Natural killer cell (primary cell): ENCODE data around the gene HIGD1C. TPM values are rescaled to one million over a fixed set of nuclear protein-coding genes. Genes with fewer than 3 reads are reported as not detected.
"Not testable (repeated sequence)": the region's sequence is repeated elsewhere in the genome, so short reads cannot be mapped to it uniquely, and the experiment has no call there.

ENCODE experiments used
- ATAC-seq, 3 donors: fragments of 150-1000 bp in 2 of 3; fragments of 200-7000 bp in 1 of 3; cut with Tn5 transposase; 1 replicate in 1 of 3; 2 replicates in 2 of 3; pipeline ENCODE4 v1.10.0; 2021; ENCODE audit warnings: mild to moderate bottlenecking in 2 of 3, moderate library complexity in 2 of 3
- DNase-seq, 2 donors: peaks; one replicate each; pipeline versions ENCODE4 v3.0.0 to v3.0.0-alpha.2; 2013 to 2021; ENCODE audit warnings: mixed read lengths in 1 of 2
- H3K27ac ChIP-seq: one replicate; pipeline ENCODE4 v1.5.1; 2013; ENCODE audit warnings: mild to moderate bottlenecking, low read length
- H3K27me3 ChIP-seq: one replicate; pipeline ENCODE4 v1.6.1; 2013; ENCODE audit warnings: low read length; ENCODE audit not compliant: control insufficient read depth, insufficient read depth
- H3K36me3 ChIP-seq: one replicate; pipeline ENCODE4 v1.6.1; 2013; ENCODE audit warnings: low read length; ENCODE audit not compliant: control insufficient read depth, insufficient read depth
- H3K4me1 ChIP-seq: one replicate; pipeline ENCODE4 v1.6.1; 2013; ENCODE audit warnings: low read length; ENCODE audit not compliant: control insufficient read depth, insufficient read depth
- H3K4me3 ChIP-seq: one replicate; pipeline ENCODE4 v1.5.1; 2013; ENCODE audit warnings: low read length
- H3K9me3 ChIP-seq: one replicate; pipeline ENCODE4 v1.6.1; 2013; ENCODE audit warnings: low read length; ENCODE audit not compliant: control insufficient read depth, insufficient read depth
- H3K27ac Mint-ChIP-seq, 2 donors: one replicate each; pipeline ENCODE4 v1.8.0; 2022; ENCODE audit warnings: mild to moderate bottlenecking in 2 of 2, mixed read lengths in 2 of 2, moderate library complexity in 1 of 2
- H3K27me3 Mint-ChIP-seq, 2 donors: one replicate each; pipeline ENCODE4 v1.8.0; 2022; ENCODE audit warnings: low read depth in 2 of 2, mixed read lengths in 2 of 2
- H3K36me3 Mint-ChIP-seq: one replicate; pipeline ENCODE4 v1.8.0; 2022; ENCODE audit warnings: mixed read lengths
- H3K4me1 Mint-ChIP-seq, 2 donors: one replicate each; pipeline ENCODE4 v1.8.0; 2022; ENCODE audit warnings: mixed read lengths in 2 of 2
- H3K4me3 Mint-ChIP-seq: one replicate; pipeline ENCODE4 v1.8.0; 2022; ENCODE audit warnings: mild to moderate bottlenecking, moderate library complexity, mixed read lengths
- H3K9me3 Mint-ChIP-seq, 2 donors: one replicate each; pipeline ENCODE4 v1.8.0; 2022; ENCODE audit warnings: mixed read lengths in 2 of 2
- CTCF ChIP-seq: fragments of 200-600 bp; IDR thresholded peaks from one replicate; pipeline ENCODE4 v1.8.0; 2022; ENCODE audit warnings: antibody characterized with exemption
- WGBS: methylation state at CpG from one replicate; pipeline ENCODE4 v1.1.7; 2013; ENCODE audit warnings: missing lambda C conversion rate; ENCODE audit not compliant: insufficient coverage; 5-methylcytosine and 5-hydroxymethylcytosine counted together
- intact Hi-C: fragments of 100-400 bp; cut with micrococcal nuclease; formaldehyde crosslinking; loops from one replicate; pipeline ENCODE4 v1.14.2; 2022
- total RNA-seq, 4 donors: library from RNA; stranded (reverse); fragments of 120-200 nt in 1 of 4; gene quantifications; one replicate each; pipeline versions ENCODE4 v1.2.3 to v1.2.4, GENCODE V29; 2013 to 2022

Gene HIGD1C
- total RNA-seq, 3 donors from 2014 or later (not counting 1 experiment from before 2014, with no cell fraction given) = not detected

DNA sequence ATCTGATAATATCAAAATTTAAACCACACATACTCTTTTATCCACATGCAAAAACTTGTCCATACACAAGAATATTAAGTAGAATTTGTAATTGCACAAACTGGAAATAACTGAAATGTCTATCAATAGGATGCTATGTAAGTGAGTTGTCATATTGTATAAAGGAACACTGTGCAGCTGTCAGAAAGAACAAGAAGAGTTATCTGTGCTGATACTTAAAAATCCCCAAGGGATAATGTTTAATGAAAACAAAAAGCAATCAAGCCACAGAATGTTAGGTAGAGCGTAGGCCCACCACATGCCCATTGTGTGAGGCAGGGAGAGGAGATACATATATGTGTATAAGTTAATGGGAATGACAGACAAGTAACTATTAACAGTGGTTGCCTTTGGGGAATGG is 25.9 kb upstream of the HIGD1C start:
- Mint-ChIP-seq H3K27ac (peak overlapping the region; percentile 92 to 95), H3K27me3 (no peaks in the 10 kb centered on the region), H3K9me3 (no peaks in the 10 kb centered on the region), H3K4me3 (peak overlapping the region; percentile 96), H3K36me3 (no peaks in the 10 kb centered on the region), H3K4me1 (peaks cover 65 to 69% of the 10 kb centered on the region in 2 donors)
- Histone ChIP-seq H3K9me3 (no peaks in the 10 kb centered on the region), H3K4me1 (peaks cover 32% of the 10 kb centered on the region), H3K4me3 (peak overlapping the region; percentile 53), H3K36me3 (peaks cover 13% of the 10 kb centered on the region), H3K27ac (no peak overlapping the region), H3K27me3 (no peaks in the 10 kb centered on the region)
- WGBS = 28% methylated on average over 1 of the region's 1 CpG
- no peak for TF ChIP-seq CTCF
- no peak for ATAC-seq
- no peak for DNase-seq
- intact Hi-C loops = loop anchor here (5.0 to 10.0 kb wide), 2 partner anchors 98 to 159 kb away; partner anchors contain the start of gene SLC11A2

DNA sequence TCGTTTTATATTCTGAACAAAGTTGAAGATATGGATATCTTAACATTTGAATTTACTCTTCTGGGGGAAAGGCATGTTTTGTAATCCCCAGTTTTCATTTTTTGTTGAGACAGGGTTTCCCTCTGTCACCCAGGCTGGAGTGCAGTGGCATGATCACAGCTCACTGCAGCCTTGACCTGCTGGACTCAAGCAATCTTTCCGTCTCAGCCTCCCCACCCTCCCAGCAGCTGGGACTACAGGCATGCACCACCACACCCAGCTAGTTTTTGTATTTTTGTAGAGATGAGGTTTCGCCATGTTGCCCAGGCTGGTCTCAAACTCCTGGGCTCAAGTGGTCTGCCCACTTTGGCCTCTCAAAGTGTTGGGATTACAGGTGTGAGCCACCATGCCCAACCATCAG is 25.4 kb upstream of the HIGD1C start:
- not testable (repeated sequence) for H3K27ac ChIP-seq, DNase-seq, H3K9me3 Mint-ChIP-seq, H3K9me3 ChIP-seq, ATAC-seq, H3K36me3 Mint-ChIP-seq, H3K27me3 ChIP-seq, H3K27me3 Mint-ChIP-seq
- 39% methylated on average over 2 of the region's 3 CpGs for WGBS
- H3K4me1 ChIP-seq = peaks cover 32% of the 10 kb centered on the region
- peaks cover 65 to 69% of the 10 kb centered on the region in 2 donors for H3K4me1 Mint-ChIP-seq
- H3K4me3 Mint-ChIP-seq = peak overlapping the region; percentile 96
- intact Hi-C loops = loop anchor here (5.0 to 10.0 kb wide), 2 partner anchors 98 to 160 kb away; partner anchors contain the start of gene SLC11A2
- H3K4me3 ChIP-seq = peak overlapping the region; percentile 53
- peaks cover 15% of the 10 kb centered on the region for H3K36me3 ChIP-seq
- peak overlapping the region; percentile 92 to 95 for H3K27ac Mint-ChIP-seq

DNA sequence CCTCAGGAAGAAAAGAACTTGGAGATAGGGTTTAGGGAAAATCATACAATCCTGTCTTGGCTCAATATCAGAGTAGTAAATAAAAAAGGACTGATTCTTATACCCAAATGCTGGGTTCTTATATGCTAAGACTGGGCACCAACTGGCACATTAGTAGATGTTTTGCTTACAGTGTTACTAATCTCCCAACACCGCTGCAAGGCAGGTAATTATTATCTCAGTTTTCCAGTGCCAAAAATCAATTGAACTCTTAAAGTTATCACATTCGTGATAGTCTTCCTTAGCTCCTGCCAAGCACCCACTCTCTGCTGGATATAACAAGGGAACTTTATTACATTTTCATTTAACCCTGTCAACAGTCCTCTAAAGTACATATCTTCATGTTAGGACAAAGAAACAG is 25.0 kb upstream of the HIGD1C start:
- Mint-ChIP-seq H3K36me3 (no peaks in the 10 kb centered on the region), H3K4me3 (peak overlapping the region; percentile 96), H3K4me1 (peaks cover 62 to 68% of the 10 kb centered on the region in 2 donors), H3K27ac (peak overlapping the region; percentile 92 to 95), H3K9me3 (no peaks in the 10 kb centered on the region), H3K27me3 (no peaks in the 10 kb centered on the region)
- WGBS = 66% methylated on average over 2 of the region's 2 CpGs
- no peak for DNase-seq
- peak overlapping the region; percentile 4 for H3K27ac ChIP-seq
- ATAC-seq = no peak
- H3K36me3 ChIP-seq = peaks cover 18% of the 10 kb centered on the region
- no peaks in the 10 kb centered on the region for H3K27me3 ChIP-seq
- peak overlapping the region; percentile 53 for H3K4me3 ChIP-seq
- peaks cover 29% of the 10 kb centered on the region for H3K4me1 ChIP-seq
- no peak for TF ChIP-seq CTCF
- H3K9me3 ChIP-seq = no peaks in the 10 kb centered on the region
- intact Hi-C loops = loop anchor here (5.0 to 10.0 kb wide), 2 partner anchors 97 to 160 kb away; partner anchors contain the start of gene SLC11A2

DNA sequence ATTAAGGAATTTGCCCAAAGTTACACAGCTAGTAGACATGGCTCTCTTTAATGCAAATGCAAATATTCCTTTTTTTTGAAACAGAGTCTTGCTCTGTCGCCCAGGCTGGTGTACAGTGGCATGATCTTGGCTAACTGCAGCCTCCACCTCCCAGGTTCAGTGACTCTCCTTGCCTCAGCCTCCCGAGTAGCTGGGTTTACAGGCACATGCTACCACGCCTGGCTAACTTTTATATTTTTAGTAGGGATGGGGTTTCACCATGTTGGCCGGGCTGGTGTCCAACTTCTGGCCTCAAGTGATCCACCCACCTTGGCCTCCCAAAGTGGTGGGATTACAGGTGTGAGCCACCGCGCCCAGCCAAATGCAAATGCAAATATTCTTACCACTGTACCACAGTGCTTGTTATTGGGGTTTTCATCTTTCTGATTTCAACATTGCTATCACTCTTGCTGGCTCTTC is 24.5 kb upstream of the HIGD1C start:
- peaks cover 58 to 68% of the 10 kb centered on the region in 2 donors for H3K4me1 Mint-ChIP-seq
- no peaks in the 10 kb centered on the region for H3K27me3 Mint-ChIP-seq
- TF ChIP-seq CTCF = no peak
- Histone ChIP-seq H3K36me3 (peaks cover 18% of the 10 kb centered on the region), H3K27ac (no peak overlapping the region), H3K9me3 (no peaks in the 10 kb centered on the region), H3K27me3 (no peaks in the 10 kb centered on the region), H3K4me3 (peak overlapping the region; percentile 53), H3K4me1 (peaks cover 27% of the 10 kb centered on the region)
- H3K36me3 Mint-ChIP-seq = no peaks in the 10 kb centered on the region
- DNase-seq = no peak
- H3K9me3 Mint-ChIP-seq = no peaks in the 10 kb centered on the region
- WGBS = 52% methylated on average over 4 of the region's 6 CpGs
- H3K27ac Mint-ChIP-seq = peak overlapping the region; percentile 92 to 95
- H3K4me3 Mint-ChIP-seq = peak overlapping the region; percentile 96
- intact Hi-C loops = loop anchor here (5.0 to 10.0 kb wide), 2 partner anchors 97 to 160 kb away; partner anchors contain the start of gene SLC11A2
- ATAC-seq = no peak
